Renal cortex interstitium (tissue), 11 donors: ENCODE results near the gene ITFG2. TPM values are rescaled to one million over a fixed set of nuclear protein-coding genes. Genes with fewer than 3 reads are reported as not detected.

Experiments
- DNase-seq, 11 donors: peaks; one replicate each; pipeline ENCODE4 v3.0.0-alpha.2; 2013; ENCODE audit warnings: low read depth in 9 of 11, low spot score in 4 of 11; ENCODE audit errors: extremely low read depth in 1 of 11
- polyA plus RNA-seq, 3 donors: library from polyadenylated mRNA; unstranded; fragments of 120-200 nt; gene quantifications; one replicate each; pipeline ENCODE4 v1.2.1, GENCODE V29; 2013; ENCODE audit not compliant: insufficient read length in 3 of 3

The ITFG2 gene
- polyA plus RNA-seq, 3 donors: 62.0 to 85.5 (median 67.0) TPM

GRCh38 chr12:2791089-2791488, 21.4 kb upstream of the ITFG2 start:
- no peak for DNase-seq

DNA sequence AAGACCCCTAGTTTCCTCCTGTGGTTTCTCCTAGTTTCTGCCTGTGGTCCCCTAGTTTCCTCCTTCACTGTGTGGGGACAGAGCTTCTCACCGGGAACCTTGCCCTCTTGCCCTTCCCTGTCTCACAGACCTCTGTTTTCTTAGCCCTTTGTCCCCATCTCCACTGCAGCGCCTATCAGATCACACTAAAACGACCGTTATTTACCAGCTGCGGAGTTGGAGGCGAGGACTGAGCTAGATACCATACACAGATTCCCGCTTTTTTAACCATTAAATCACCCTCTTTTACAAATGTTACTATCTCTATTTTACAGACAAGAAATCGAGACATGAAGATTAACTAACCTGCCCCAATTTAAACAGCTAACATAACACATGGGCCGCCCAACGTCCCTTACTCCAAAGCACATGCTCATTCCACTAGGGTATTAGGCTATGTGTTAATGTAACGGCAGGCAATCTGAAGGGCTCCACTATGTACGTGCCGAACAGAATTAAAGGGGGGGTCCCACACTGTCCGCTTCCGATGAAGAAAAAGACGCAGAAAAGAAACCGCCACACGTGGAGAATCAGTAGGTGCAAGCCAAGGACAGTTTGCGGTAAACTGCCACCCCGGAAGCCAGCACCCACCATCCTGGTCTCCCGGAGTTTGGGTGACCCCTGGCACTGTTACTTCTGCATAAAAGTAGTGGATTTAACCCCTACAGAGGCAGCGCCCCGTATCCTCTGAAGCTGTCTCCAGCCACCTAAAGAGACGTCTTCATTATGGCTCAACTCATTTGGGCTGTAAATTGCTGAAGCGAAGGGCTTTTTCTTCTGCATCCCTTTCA, 19.6 kb upstream of the ITFG2 start:
- DNase-seq: no peak

- no peak for DNase-seq
Measured at GRCh38 chr12:2793561-2793960, 18.9 kb upstream of the ITFG2 start.

- peak in 1 of 11 donors; percentile 41 for DNase-seq
Measured at GRCh38 chr12:2794191-2794735, 18.2 kb upstream of the ITFG2 start.

DNA sequence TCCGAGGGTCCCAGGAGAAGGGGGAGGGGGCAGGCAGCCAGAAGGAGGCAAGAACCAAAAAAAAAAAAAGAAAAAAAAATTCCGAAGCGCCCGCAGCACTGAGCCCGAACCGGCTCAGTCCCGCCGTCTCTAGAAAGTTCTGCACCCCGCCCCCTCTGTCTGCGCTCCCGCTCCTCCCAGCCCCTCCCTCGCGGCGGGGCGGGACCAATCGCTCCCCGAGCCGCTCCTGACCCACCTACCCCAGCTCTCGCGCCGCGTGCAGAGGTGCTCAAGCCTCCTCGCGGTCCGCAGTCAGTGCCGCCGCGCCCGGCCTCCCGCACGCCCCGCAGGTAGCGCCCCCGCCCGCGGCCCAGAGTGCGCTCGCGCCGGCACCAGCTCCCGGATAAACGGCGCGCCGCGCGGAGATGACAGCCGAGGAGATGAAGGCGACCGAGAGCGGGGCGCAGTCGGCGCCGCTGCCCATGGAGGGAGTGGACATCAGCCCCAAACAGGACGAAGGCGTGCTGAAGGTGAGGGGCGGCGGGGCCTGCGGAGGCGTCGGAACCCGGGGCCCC, 17.7 kb upstream of the ITFG2 start, which contains the start of gene FKBP4:
FKBP4 (plus strand) TSS at position 235 of the 554 bp plus-strand sequence; CDS start at position 405, 170 bp downstream.
- peak in 8 of 11 donors; percentile 79 to 88 (median 84) for DNase-seq

DNA sequence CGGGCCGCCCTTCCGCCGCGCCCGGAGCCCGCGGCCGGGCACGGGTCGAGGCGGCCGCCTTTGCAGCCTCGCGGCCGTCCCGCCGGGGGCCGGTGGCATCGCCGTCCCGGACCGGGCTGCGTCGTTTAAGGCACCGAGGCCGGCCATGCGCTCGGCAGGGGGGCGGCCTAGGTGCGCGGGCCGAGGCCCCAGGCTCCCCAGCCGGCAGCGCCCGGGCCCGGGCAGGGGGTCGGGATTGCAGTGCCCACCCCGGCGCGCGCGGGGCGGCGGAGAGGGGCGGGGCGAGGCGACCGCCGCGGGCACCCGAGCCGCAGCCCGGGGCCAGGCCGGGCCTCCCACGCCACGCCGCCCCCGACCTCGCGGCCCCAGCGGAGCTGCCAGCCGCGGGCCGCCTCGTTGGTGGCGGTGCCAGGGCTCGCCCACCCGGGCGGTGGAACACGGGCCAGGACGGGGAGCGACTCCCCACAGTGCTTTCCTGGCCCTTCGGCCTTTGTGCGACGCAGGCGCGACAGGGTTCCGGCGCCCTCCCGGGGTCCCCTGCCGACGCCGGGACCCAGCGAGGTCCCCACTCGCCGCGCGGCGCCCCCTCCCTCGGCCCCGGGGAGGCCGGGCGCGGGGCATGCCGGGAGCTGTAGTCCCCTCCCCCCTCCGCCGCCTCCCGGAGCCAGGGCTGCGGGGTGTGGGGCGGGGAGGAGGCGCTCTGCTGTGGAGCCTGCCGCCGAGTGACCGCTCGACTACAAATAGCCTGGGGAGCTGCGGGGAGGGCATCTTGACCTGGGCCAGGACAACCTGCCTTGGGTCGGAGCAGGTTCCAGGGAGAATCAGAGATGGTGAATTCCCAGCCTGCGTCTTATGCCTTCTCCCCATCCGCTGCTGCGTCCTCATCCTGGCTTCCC, 16.9 kb upstream of the ITFG2 start:
- DNase-seq: peak in 3 of 11 donors; percentile 57 to 70 (median 70)

DNA sequence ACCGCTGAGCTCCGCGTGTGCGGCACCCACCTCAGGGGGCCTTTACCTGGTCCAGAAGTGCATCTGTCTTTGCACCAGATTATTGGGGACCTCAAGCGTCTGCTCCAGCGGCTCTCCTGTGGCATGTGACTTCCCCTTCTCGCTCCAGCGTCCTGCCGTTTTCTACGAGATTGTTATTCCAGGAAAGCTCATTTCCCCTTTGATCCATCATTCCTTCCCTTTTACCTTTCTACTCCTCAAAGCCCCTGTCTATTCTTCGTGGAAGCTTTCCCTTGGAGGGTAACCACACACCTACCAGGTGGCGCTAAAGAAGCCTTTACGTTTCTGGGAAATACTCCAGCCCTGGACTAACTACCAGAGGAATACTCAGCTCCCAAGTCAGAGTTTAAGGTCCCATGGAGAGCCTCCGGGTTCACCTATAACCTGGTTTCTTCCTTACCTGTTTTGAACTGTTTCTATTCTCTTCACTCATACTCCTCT, 16.2 kb upstream of the ITFG2 start:
- no peak for DNase-seq

GRCh38 chr12:2797721-2798418, 14.6 kb upstream of the ITFG2 start:
- no peak for DNase-seq

DNA sequence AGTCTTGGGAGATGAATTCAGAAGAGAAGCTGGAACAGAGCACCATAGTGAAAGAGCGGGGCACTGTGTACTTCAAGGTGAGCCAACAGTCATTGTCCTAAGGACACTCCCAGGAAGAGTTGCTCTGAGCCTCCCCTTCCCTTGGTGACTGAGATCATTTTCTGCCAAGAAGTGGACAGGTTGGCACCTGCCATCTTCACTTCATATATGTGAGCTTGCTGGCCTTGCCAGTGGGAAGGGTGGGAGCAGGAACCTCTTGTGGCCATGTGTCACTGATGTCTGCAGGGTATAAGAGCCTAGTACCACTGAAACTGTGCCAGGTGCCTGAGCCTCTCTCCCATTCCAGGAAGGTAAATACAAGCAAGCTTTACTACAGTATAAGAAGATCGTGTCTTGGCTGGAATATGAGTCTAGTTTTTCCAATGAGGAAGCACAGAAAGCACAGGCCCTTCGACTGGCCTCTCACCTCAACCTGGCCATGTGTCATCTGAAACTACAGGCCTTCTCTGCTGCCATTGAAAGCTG, 12.4 kb upstream of the ITFG2 start:
- no peak for DNase-seq

DNA sequence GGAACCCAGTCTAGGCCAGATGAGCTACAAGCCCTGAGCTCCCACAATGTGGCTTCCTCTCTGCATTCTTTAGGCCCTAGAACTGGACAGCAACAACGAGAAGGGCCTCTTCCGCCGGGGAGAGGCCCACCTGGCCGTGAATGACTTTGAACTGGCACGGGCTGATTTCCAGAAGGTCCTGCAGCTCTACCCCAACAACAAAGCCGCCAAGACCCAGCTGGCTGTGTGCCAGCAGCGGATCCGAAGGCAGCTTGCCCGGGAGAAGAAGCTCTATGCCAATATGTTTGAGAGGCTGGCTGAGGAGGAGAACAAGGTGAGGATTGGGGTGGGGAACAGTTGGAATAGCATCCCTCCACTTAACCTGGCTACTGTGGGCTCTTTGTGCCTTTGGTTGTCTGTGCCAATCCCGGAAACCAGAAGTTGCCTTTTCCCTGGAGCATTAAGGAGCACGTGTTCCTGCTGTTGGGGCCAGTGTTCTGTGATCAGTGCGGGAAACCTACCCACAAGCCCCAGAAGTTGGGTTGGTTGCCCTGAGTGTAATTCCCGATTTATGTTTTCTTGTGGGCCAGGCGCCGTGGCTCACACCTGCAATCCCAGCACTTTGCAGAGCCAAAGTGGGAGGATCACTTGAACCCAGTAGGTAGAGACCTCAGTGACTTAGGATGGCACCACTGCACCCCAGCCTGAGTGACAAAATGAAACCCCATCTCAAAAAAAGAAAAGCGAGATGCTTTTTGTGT, 11.3 kb upstream of the ITFG2 start:
- DNase-seq: no peak

GRCh38 chr12:2803635-2804392, 8.7 kb upstream of the ITFG2 start:
- DNase-seq: no peak

DNA sequence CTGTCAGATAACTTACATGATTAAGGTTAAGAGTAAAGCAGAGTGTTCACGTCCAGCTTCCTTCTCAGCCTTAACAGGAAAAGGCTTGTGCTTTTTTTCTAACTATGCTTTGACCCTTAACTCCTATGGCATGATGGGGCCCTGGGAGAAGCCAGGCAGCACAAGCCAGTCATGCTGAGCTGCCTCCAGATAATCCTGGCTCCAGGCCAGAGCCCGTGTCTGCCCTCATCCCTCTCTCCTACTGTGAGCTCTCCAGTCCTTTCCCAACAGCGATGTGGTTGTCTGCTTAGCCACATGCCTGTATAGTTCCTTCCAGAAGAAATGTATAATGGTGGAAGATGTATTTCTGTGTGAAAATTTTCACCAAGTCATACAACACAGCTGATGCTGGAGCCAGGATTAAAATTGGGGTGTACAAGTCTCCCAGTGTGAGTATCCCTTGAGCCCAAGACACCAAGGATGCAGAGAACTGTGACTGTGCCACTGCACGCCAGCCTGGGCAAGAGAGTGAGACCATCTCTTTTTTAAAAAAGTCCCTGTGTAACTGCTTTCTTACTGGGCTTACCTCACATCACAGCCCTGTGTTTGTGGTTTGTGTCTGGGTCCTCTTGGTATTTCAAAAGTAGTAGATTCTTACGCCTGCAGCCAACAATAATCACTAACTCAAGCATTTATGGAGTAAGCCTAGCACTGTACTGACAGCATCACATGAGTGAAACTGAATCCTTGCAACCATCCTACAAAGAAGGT, 7.9 kb upstream of the ITFG2 start:
- DNase-seq: no peak

- DNase-seq: no peak
Measured at GRCh38 chr12:2805143-2805520, 7.3 kb upstream of the ITFG2 start.

DNA sequence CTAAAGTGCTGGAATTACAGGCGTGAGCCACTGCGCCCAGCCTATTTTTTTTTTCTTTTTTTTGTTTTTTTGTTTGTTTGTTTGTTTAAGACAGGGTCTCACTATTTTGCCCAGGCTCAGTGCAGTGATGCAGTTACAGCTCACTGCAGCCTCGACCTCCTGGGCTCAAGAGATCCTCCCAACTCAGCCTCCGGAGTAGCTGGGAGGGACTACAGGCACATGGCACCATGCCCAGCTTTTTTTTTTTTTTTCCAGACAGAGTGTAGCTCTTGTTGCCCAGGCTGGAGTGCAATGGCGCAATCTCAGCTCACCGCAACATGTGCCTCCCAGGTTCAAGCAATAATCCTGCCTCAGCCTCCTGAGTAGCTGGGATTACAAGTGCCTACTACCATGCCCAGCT, 5.8 kb upstream of the ITFG2 start:
- no peak for DNase-seq

DNA sequence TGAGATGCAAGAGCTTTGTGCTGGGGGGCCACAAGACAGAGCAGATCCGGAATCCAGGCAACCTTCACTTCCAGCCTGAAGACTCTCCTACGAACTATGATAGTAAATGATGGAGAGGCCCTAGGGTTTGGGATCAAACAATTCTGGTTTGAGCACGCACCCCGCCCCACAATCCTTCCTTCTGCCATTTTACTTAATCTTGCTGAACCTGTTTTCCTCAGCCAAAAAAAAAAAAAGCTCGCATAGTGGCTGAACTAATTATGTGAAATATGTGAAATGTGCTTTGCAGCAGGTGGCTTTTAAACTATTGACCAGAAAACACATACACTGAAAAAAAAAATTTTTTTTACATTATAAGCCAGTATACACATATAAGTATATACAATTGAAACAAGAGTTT, 667 bp upstream of the ITFG2 start:
- DNase-seq: no peak
